HUES48 (cell line): ENCODE results near the gene LRRC45.

Source experiments
- H3K27ac ChIP-seq: one replicate; pipeline ENCODE4 v1.7.0; 2013; ENCODE audit warnings: low read depth, low read length, inconsistent platforms
- H3K27me3 ChIP-seq: 2 replicates; pipeline ENCODE4 v1.6.1; 2013; ENCODE audit warnings: mild to moderate bottlenecking, low read length; ENCODE audit not compliant: control insufficient read depth, insufficient read depth
- H3K36me3 ChIP-seq: 2 replicates; pipeline ENCODE4 v1.6.1; 2013; ENCODE audit warnings: low read length; ENCODE audit not compliant: control insufficient read depth, insufficient read depth
- H3K4me1 ChIP-seq: 2 replicates; pipeline ENCODE4 v1.6.1; 2013; ENCODE audit warnings: mild to moderate bottlenecking, low read length; ENCODE audit not compliant: control insufficient read depth, insufficient read depth
- H3K4me3 ChIP-seq: 2 replicates; pipeline ENCODE4 v1.5.1; 2013; ENCODE audit warnings: mild to moderate bottlenecking, low read depth, low read length
- H3K9ac ChIP-seq: 2 replicates; pipeline ENCODE4 v1.6.1; 2013; ENCODE audit warnings: mild to moderate bottlenecking, low read depth, low read length, moderate library complexity
- H3K9me3 ChIP-seq: 2 replicates; pipeline ENCODE4 v1.6.1; 2013; ENCODE audit warnings: low read length; ENCODE audit not compliant: control insufficient read depth, insufficient read depth

The LRRC45 gene

GRCh38 chr17:82055965-82056728 lies 33.0 kb downstream of the LRRC45 start:
- Histone ChIP-seq H3K36me3 (peaks cover 75% of the 10 kb centered on the region), H3K27ac (no peak overlapping the region), H3K9ac (no peak overlapping the region), H3K27me3 (no peaks in the 10 kb centered on the region), H3K4me3 (no peak overlapping the region), H3K9me3 (no peaks in the 10 kb centered on the region), H3K4me1 (no peaks in the 10 kb centered on the region)

- H3K4me3 ChIP-seq, result no peak overlapping the region
- H3K4me1 ChIP-seq, result no peaks in the 10 kb centered on the region
- peaks cover 82% of the 10 kb centered on the region for H3K36me3 ChIP-seq
- no peak overlapping the region for H3K27ac ChIP-seq
- no peak overlapping the region for H3K9ac ChIP-seq
- no peaks in the 10 kb centered on the region for H3K9me3 ChIP-seq
- no peaks in the 10 kb centered on the region for H3K27me3 ChIP-seq
These were observed 33.9 kb downstream of the LRRC45 start for GRCh38 chr17:82056729-82057621.

GRCh38 chr17:82058230-82058854 lies 35.2 kb downstream of the LRRC45 start:
- Histone ChIP-seq H3K27me3 (no peaks in the 10 kb centered on the region), H3K4me1 (no peaks in the 10 kb centered on the region), H3K36me3 (peaks cover 95% of the 10 kb centered on the region), H3K9ac (no peak overlapping the region), H3K27ac (no peak overlapping the region), H3K9me3 (no peaks in the 10 kb centered on the region), H3K4me3 (no peak overlapping the region)

GRCh38 chr17:82058855-82059249 lies 35.7 kb downstream of the LRRC45 start:
- H3K27me3 ChIP-seq, result no peaks in the 10 kb centered on the region
- H3K4me1 ChIP-seq, result no peaks in the 10 kb centered on the region
- H3K9me3 ChIP-seq, result no peaks in the 10 kb centered on the region
- H3K27ac ChIP-seq, result no peak overlapping the region
- peaks cover 95% of the 10 kb centered on the region for H3K36me3 ChIP-seq
- H3K9ac ChIP-seq, result no peak overlapping the region
- no peak overlapping the region for H3K4me3 ChIP-seq

GRCh38 chr17:82059272-82060000 lies 36.3 kb downstream of the LRRC45 start:
- peaks cover 95% of the 10 kb centered on the region for H3K36me3 ChIP-seq
- H3K27ac ChIP-seq, result no peak overlapping the region

GRCh38 chr17:82060001-82060380 lies 36.9 kb downstream of the LRRC45 start:
- H3K27ac ChIP-seq, result no peak overlapping the region
- no peak overlapping the region for H3K9ac ChIP-seq
- no peak overlapping the region for H3K4me3 ChIP-seq
- no peaks in the 10 kb centered on the region for H3K9me3 ChIP-seq
- no peaks in the 10 kb centered on the region for H3K27me3 ChIP-seq
- peaks cover 90% of the 10 kb centered on the region for H3K36me3 ChIP-seq
- H3K4me1 ChIP-seq, result no peaks in the 10 kb centered on the region

More at GRCh38 chr17:82059272-82060000, 36.3 kb downstream of the LRRC45 start:
- Histone ChIP-seq H3K27me3 (no peaks in the 10 kb centered on the region), H3K9ac (no peak overlapping the region), H3K4me3 (no peak overlapping the region), H3K9me3 (no peaks in the 10 kb centered on the region), H3K4me1 (no peaks in the 10 kb centered on the region)

- Histone ChIP-seq H3K9me3 (no peaks in the 10 kb centered on the region), H3K36me3 (peaks cover 84% of the 10 kb centered on the region), H3K4me3 (no peak overlapping the region), H3K27ac (no peak overlapping the region), H3K9ac (no peak overlapping the region), H3K27me3 (no peaks in the 10 kb centered on the region), H3K4me1 (no peaks in the 10 kb centered on the region)
These were observed 37.5 kb downstream of the LRRC45 start for GRCh38 chr17:82060614-82061013.

GRCh38 chr17:82061047-82061925 lies 38.2 kb downstream of the LRRC45 start:
- H3K27me3 ChIP-seq, result no peaks in the 10 kb centered on the region
- H3K4me1 ChIP-seq, result no peaks in the 10 kb centered on the region
- peaks cover 77% of the 10 kb centered on the region for H3K36me3 ChIP-seq
- H3K9me3 ChIP-seq, result no peaks in the 10 kb centered on the region
- no peak overlapping the region for H3K4me3 ChIP-seq
- H3K9ac ChIP-seq, result no peak overlapping the region
- no peak overlapping the region for H3K27ac ChIP-seq

- H3K9me3 ChIP-seq, result no peaks in the 10 kb centered on the region
- H3K4me3 ChIP-seq, result no peak overlapping the region
- peaks cover 67% of the 10 kb centered on the region for H3K36me3 ChIP-seq
- H3K27ac ChIP-seq, result no peak overlapping the region
- H3K4me1 ChIP-seq, result no peaks in the 10 kb centered on the region
- H3K27me3 ChIP-seq, result no peaks in the 10 kb centered on the region
- H3K9ac ChIP-seq, result no peak overlapping the region
These were observed 39.2 kb downstream of the LRRC45 start for GRCh38 chr17:82062076-82062983.
